GM18909 (cell line): ENCODE results near the gene GUCA2B.

Experiments
- ATAC-seq: cut with Tn5 transposase; IDR thresholded peaks from one replicate; pipeline ENCODE4 v1.9.1; 2021; ENCODE audit warnings: mild to moderate bottlenecking; ENCODE audit not compliant: unreplicated experiment, poor library complexity

Gene GUCA2B

DNA sequence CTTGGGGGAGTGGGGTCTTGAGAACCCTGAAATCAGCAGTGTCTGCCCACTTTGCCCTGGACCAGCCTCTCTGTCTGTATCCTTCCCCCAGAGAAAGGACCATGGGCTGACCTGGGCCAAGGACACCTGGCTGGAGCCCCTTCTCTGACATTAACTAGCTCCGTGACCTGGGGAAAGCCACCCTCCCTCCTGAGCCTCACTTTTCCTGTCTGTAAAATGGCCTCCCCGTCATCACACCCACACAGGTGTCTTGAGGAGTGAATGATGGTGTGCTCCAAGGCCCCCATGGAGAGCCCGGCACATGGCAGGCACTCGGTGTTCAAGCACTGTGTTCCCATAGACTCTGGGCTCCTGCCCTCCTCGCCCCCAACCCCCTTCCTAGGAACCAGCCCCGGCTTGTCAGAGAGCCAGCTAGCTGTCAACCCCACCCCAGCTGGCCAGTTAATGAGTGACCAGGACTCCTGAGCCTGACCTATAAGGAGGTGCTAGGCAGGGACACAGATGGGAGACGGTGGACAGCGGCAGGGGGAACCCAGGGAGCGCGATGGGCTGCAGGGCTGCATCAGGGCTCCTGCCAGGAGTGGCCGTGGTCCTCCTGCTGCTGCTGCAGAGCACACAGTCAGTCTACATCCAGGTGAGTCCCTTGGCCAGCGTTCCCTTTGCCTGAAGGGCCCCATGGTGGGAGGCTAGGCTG is at the start of gene GUCA2B:
GUCA2B (plus strand) TSS at position 504 of the 694 bp plus-strand sequence; CDS start at position 545, 41 bp downstream.
- ATAC-seq = no peak

DNA sequence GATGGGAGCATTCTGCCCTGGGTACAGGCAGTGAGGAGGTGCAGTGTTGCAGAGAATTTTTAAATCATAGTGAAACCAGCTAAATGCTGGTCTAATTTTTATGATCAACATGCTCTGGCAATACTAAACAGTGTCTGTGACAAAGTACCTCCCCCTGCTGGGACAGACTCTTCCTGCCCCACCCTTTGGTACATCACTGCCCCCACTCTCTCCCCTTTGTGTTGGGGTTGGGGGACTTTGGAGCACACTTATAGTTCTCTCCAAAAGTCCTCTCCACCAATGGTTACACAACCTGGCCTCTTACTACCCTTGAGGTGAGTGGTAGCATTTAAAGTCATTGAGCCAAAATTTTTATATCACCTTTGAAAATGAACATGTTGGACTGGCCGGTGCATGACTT is 48.2 kb upstream of the GUCA2B start:
- ATAC-seq = no peak

DNA sequence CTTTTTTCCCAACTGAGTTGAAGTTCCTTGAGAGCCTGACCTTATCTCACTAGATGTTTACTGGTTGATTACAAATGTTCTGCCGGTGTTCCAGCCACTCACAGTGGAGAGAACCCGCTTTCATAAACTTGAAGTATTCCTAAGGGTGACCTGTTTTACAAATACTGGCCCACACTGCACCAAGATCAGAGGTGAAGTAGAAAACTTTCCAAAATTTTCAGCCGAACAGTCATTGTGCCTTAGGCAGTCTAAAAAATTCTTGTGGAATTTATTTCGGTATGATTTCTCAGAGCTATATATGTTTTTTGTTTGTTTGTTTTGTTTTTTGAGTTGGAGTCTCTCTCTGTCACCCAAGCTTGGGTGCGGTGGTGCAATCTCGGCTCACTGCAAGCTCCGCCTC is 44.9 kb upstream of the GUCA2B start:
- no peak for ATAC-seq

DNA sequence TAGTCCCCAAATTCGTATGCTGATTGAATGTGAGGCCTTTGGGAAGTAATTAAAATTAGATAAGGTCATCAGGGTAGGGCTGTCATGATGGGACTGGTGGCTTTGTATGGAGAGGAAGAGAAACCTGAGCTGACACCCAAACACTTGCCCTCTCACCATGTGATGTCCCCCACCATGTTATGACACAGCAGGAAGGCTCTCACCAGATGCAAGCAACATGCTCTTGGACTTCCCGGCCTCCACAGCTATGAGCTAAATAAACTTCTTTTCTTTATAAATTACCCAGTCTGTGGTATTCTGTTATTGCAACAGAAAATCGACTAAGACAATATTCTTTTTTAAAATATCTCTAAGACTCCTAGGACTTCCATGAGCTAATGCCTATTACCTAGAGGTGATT is 43.6 kb upstream of the GUCA2B start:
- no peak for ATAC-seq

DNA sequence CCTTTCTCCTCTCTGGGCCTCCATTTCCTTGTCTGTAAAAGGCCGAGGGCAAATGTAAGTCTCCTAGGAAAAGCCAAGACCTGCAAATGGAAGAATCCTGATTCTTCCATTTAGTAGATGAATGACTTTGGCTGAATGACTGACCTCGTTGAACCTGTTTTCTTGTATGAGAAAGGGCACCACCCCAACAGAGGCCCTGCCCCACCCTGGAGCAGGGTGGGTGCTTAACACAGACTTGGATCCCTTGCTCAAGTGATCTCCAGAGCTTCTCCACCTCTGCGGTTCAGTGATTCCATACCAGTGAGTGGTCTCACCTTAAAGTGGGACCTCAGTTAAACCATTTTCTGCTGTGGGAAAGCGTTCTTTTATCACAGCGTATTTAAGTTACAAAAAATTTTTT is 39.0 kb upstream of the GUCA2B start:
- ATAC-seq = no peak

DNA sequence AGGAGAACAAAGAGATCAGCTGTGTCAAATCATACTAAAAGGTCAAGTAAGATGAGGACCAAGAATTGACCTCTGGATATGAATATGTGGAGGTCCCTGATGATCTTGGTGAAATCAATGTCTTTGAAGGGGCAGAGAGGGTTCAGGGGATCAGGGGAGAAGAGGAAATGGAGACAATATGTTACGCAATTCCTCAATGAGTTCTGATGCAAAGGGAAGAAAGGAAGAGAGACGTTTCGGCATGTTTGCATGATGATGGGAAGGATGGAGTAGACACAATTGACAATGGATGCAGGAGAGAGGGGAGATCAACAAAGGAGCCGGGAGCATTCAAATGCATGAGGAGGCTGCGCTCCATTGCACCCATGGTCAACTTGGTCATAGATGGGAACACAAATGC is 36.0 kb upstream of the GUCA2B start:
- ATAC-seq = no peak

DNA sequence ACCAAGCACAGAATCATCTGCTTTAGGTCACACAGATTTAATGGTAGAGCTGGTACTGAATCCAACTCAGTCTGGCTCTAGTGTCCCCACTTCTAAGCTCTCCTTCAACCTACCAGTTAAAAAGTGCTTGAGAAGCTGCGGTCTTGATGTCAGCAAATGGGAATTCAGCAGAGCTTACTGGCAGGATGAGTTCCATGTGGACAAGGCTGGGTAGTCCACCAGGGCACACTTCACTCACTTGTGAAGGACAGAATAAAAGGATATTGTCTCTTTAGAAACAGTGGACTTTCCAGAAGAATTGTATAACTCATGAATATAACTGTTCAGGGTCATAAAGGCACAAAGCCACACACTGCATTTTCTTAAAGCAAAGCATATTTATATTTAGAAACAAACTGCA is 35.1 kb upstream of the GUCA2B start:
- ATAC-seq = no peak

DNA sequence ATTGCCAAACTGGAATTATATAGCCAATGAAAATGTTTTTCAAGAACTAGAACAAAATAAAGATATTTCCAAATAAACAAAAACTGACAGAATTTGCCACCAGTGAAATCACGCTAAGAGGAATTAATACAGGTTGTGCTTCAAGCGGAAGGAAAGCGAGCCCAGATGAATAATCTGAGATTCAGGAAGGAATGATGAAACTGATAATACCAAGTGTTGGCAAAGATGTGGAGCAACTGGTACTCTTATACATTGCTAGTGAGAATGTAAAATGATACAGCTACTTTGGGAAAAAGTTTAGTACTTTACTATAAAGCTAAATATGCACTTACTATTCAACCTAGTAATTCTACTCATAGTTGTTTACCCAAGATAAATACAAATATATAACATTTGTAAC is 30.8 kb upstream of the GUCA2B start:
- no peak for ATAC-seq

DNA sequence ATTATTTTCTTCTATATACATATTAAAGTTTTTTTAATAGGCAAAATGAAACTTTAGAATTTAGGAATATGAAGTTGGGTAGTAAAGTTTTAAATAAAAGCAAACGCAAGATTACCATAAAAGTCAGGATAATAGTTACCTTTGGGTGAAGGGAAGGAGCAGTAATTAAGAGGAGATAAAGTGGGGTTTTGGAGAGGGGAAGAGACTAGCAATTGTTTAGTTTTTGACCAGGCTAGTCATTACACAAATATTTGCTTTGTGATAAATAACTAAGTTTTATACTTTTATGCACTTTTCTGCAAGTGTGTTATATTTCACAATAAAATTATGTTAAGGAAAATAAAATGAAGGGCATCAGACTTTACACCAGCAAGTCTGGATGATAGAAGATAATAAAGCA is 27.7 kb upstream of the GUCA2B start:
- no peak for ATAC-seq

DNA sequence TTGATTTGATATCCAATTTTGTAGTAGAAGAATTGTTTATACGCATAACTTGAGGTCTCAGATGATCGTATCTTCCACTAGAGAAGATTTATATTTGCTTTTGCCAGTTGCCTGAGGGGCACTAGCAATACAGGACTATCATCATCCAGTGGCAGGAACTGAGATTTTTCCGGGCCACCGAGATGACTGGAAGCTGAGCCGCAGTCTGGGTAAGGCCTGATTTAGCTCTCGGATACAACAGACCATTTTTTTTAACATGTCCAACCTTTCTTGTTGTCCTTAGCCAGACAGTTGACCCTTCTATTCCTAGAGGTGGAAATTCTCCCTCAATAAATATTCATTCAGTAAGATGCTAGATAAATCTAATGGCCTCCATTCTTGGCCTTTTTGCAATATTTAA is 25.4 kb upstream of the GUCA2B start:
- ATAC-seq = no peak

DNA sequence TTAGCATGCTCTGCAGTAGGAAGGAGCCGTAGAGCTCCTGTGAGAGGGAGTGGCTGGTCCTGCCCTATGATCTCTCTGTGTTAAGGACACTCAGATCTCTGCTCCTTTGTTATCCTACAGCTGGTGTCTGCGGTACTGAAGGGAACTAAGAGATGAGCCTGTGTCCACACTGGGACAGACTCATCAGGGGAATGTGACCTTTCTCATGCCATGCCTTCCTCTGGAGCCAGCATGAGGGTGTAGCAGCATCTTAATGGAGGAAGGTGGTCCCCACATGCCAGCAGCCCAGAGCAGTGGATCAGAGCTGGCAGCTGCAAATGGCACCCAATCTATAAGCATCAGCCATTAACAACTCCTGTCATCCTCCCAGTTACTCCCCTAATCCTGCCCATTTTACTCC is 24.7 kb upstream of the GUCA2B start:
- no peak for ATAC-seq

DNA sequence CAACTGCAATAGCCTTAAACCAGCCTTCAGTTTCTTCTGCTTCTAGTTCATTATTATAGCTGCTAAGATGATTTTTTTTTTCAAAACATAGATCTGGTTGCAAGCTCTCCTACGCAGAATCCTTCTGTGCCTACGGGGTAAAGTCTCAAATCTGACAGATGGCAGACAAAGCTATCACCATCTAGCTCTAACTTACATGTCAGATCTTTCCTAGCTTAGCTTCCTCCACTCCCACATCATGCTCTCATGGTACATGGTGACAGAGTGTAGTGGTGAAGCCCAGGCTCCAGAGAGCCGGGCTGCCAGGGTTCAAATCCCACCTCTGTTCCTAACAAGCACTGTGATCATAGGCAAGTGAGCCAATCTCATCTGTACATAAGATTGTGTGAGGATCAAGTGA is 24.2 kb upstream of the GUCA2B start:
- ATAC-seq = no peak

DNA sequence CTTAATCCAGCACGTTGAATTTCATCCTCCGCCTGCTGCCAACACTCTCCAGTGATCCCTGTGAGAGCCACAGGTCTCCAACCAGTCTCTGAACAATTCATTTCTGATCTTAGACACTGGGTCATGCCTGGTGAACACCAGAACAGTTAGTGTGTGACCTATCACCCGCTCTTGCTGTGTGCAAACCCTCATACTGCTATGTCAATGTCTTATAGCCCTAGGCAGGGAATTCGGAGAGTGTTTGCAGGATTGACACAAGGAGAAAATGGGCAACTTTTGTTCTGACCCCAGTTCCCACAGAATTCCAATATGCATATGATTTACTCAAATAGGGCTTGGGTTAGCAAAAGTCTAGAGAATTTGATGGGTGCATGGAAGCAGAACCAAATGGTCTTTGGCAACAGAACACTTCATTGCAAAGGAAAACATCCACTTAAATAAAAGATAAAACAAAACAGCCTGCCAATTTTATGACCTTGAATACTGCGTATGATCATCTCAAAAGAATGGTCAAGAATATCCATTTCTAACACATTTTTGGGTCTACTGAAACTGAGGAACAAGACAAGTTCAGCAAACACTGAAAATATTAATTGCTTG is 23.0 kb upstream of the GUCA2B start:
- no peak for ATAC-seq

DNA sequence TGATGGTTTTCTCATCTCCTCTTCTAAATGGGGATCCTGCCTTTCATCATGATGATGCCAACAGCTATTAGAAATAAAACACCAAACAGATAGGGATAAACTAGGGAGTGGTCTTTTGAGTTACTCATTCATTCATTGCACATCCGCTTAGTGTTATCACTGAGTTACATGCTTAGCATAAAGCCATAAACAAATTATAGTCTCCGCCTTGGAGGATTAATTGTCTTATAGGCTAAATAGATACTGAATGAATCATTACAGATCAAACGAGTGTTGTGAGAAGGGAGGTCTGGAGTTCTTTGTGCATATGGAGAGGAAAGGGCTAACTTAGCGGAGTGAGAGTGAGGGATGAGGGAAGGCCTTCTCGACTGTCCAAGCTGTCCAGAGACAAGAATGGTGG is 19.8 kb upstream of the GUCA2B start:
- no peak for ATAC-seq

DNA sequence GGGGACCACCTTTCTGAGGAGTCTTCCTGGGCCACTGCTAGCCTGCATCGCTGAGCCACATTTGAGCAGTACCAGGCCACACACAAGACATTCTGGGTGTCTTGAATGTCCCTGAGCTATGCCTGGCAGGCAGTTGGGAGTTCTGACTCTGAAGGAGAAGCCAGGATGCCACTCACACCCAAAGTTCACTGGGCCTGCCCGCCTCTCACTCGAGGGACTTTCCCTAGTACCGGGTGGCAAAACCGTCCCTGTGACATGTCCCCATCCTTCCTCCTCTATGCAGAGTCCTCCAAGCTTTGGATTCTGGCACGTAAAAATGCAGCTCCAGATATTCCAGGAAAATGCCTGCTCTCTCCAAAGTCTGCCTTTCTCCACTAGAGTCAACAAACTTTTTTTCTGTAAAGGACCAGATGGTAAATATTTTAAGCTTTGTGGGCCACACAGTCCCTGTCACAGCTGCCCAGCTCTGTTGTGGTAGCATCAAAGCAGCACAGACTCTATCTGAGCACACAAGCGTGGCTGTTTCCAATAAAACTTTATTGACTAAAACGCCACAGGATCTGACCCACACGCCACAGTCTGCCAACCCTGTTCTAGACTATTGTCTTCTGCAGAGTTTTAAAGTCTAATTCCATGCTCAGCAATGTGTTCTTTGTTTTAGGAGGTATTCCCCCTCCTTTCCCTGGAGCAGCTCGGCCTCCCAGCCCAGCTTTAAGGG is 19.2 kb upstream of the GUCA2B start:
- no peak for ATAC-seq

DNA sequence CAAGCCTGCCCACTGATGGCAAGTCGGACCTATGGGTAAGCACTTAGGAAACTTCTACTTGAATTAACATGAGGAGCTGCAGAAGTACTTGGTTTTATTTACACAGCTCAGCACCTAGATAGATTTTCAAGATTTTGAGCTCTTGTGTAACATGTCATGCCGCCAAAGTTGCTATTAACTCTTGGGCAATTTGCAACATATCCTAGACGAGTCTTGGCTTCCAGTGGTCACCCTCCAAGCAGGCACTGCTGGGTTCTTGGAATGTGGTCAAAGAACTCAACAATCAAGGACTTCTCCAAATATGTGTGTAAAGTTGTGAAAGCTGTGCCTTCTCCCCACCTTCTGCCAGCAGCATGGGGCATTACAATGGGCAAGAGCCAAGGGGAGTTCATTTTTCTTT is 17.8 kb upstream of the GUCA2B start:
- no peak for ATAC-seq

DNA sequence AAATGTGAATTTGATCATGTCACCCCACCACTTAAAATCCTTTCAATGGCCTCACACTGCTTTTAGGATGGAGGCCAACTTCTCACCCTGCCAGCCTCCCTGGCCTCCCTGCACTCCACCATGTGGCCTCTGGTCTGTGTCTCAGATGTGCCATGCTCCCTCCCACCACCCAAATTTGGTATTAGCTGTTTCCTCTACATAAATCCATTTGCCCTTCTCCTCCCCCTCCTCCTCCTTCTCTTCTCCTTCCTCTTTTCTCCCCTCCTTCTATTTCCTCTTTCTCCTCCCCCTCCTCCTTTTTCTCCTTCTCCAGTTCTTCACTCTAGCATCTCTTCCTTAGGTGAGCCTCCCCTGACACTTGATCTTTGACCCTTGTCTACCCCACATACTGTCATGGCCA is 16.7 kb upstream of the GUCA2B start:
- no peak for ATAC-seq

DNA sequence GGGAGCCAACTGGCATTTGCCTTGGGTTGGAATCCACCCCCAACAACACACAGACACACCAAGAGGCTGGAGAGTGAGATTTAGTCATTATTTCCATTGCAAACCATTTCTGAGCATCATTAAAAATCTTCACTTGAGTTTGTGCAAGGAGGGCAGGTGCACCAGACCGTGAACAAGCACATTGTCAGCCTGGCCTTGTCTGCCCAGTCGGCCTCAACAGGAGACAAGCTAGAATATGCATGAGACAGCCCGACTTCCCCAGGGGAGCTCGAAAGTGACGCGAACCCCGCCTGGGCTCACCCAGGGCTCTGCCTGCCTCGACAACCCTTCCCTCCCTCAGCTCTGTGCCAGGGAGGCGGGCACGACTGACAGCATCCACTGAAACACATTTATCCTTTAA is 15.4 kb upstream of the GUCA2B start:
- ATAC-seq = no peak

DNA sequence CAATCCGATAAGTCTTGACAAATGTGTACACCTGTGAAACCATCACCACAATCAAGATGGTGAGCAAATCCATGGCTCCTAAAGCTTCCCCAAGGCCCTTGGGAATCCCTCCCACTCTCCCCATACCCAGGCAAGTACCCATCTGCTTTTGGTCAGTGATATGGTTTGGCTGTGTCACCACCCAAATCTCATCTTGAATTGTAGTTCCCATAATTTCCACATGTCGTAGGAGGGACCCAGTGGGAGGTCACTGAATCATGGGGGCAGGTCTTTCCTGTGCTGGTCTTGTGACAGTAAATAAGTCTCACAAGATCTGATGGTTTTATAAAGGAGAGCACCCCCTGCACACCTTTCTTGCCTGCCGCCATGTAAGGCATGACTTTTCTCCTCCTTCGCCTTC is 14.6 kb upstream of the GUCA2B start:
- ATAC-seq = no peak

DNA sequence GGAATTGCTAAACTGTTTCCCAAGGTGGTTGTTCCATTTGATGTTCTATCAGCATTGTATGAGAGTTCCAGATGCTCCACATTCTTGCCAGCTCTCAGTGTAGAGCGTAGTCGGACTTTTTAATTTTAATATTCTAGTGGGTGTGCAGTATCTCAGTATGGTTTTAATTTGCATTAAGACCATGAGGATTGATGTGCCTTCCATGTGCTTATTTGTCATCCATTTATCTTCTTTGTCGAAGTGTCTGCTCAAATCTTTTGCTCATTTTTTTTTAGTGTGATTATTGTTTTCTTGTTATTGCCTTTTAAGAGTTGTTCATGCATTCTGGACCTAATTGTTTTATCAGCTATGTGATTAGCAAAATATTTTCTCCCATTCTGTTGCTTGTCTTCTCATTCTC is 13.8 kb upstream of the GUCA2B start:
- ATAC-seq = no peak

DNA sequence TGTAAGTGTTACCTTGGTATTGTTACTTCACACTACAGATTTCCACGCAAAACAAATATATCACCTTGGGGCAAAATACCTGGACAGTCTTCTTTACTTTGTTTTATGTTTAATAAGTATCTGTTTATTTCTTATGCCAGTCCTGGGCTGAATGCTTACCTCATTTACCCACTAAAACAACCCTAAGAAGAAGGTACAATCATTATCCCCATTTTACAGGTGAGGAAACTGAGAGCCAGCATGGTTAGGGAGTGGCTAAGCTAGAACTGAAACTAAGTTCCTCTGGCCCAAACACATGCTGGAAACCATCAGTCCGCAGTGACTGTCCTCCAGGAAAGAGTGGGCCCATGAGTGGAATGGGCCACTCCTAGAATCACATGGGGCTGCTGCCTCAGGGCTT is 13.0 kb upstream of the GUCA2B start:
- no peak for ATAC-seq

DNA sequence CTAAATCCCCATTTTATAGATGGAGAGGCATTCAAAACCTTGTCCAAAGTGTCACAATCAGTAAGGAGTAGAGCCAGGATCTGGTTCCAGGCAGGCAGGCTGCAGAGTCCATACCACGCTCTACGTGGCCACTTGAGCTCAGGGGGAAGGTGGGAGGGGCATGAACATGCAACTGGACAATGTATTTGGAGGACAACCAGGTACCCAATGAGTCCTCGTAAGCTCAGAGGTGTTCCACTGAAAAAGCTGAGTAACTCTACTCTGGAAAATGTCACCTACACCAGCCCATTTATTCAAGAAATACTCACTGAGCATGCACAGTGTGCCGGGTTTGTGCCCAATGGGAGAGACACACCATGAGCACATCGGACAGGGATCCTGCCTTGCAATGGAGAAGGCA is 11.2 kb upstream of the GUCA2B start:
- ATAC-seq = no peak
